Nephron (organoid): ENCODE measurements around the gene UCK1.

Experiments used
- H3K27ac Mint-ChIP-seq, 3 experiments: 2 replicates each; pipeline ENCODE4 v1.8.0; 2020; ENCODE audit warnings: mixed read lengths in 3 of 3, mild to moderate bottlenecking in 2 of 3, moderate library complexity in 1 of 3
- H3K27me3 Mint-ChIP-seq: 2 replicates; pipeline ENCODE4 v1.8.0; 2021; ENCODE audit warnings: low read depth, mild to moderate bottlenecking, moderate library complexity, mixed read lengths
- H3K36me3 Mint-ChIP-seq: 2 replicates; pipeline ENCODE4 v1.8.0; 2020; ENCODE audit warnings: low read depth, mixed read lengths
- H3K4me1 Mint-ChIP-seq: 2 replicates; pipeline ENCODE4 v1.8.0; 2020; ENCODE audit warnings: mixed read lengths
- H3K4me3 Mint-ChIP-seq, 3 experiments: 2 replicates each; pipeline ENCODE4 v1.8.0; 2020; ENCODE audit warnings: mild to moderate bottlenecking in 3 of 3, mixed read lengths in 3 of 3, moderate library complexity in 2 of 3
- H3K9me3 Mint-ChIP-seq: 2 replicates; pipeline ENCODE4 v1.8.0; 2020; ENCODE audit warnings: mixed read lengths
- CTCF ChIP-seq, 3 experiments: fragments of 200-600 bp; sonication (generic); IDR thresholded peaks; one replicate each; pipeline ENCODE4 v1.5.0; 2021; ENCODE audit warnings: antibody characterized with exemption in 3 of 3; ENCODE audit not compliant: unreplicated experiment in 3 of 3

Gene UCK1

GRCh38 chr9:131546336-131547084 lies 15.4 kb upstream of the UCK1 start:
- Mint-ChIP-seq H3K9me3 (peaks cover 33% of the 10 kb centered on the region), H3K36me3 (no peaks in the 10 kb centered on the region), H3K4me1 (peaks cover 5% of the 10 kb centered on the region), H3K27me3 (peaks cover 22% of the 10 kb centered on the region), H3K27ac (no peak overlapping the region), H3K4me3 (no peak overlapping the region)
- TF ChIP-seq CTCF (IDR thresholded peaks at IDR 0.05; ENCODE audit: unreplicated experiment in 3 of 3) = no peak

GRCh38 chr9:131545786-131546335 lies 14.8 kb upstream of the UCK1 start:
- peaks cover 33% of the 10 kb centered on the region for H3K9me3 Mint-ChIP-seq
- H3K4me3 Mint-ChIP-seq = no peak overlapping the region
- no peak overlapping the region for H3K27ac Mint-ChIP-seq
- no peaks in the 10 kb centered on the region for H3K36me3 Mint-ChIP-seq
- H3K27me3 Mint-ChIP-seq = peaks cover 19% of the 10 kb centered on the region
- TF ChIP-seq CTCF (IDR thresholded peaks at IDR 0.05; ENCODE audit: unreplicated experiment in 3 of 3) = no peak
- peaks cover 5% of the 10 kb centered on the region for H3K4me1 Mint-ChIP-seq

- no peak for TF ChIP-seq CTCF (IDR thresholded peaks at IDR 0.05; ENCODE audit: unreplicated experiment in 3 of 3)
- Mint-ChIP-seq H3K9me3 (peaks cover 33% of the 10 kb centered on the region), H3K27ac (no peak within 1 kb of the TSS), H3K4me1 (no peaks in the 10 kb centered on the region), H3K4me3 (no peak within 1 kb of the TSS), H3K36me3 (no peaks in the 10 kb centered on the region), H3K27me3 (peaks cover 19% of the 10 kb centered on the region)
Observed at GRCh38 chr9:131545003-131545785, 14.1 kb upstream of the UCK1 start, which contains the start of gene PRRT1B. PRRT1B (plus strand) TSS chr9:131545523; CDS start chr9:131545616, 93 bp downstream.

GRCh38 chr9:131543141-131543540 lies 12.1 kb upstream of the UCK1 start:
- H3K4me1 Mint-ChIP-seq = no peaks in the 10 kb centered on the region
- no peaks in the 10 kb centered on the region for H3K36me3 Mint-ChIP-seq
- TF ChIP-seq CTCF (IDR thresholded peaks at IDR 0.05; ENCODE audit: unreplicated experiment in 3 of 3) = no peak
- peaks cover 12% of the 10 kb centered on the region for H3K27me3 Mint-ChIP-seq
- no peak overlapping the region for H3K27ac Mint-ChIP-seq
- H3K4me3 Mint-ChIP-seq = no peak overlapping the region
- peaks cover 31% of the 10 kb centered on the region for H3K9me3 Mint-ChIP-seq

- no peak overlapping the region for H3K27ac Mint-ChIP-seq
- no peaks in the 10 kb centered on the region for H3K27me3 Mint-ChIP-seq
- H3K9me3 Mint-ChIP-seq = peaks cover 20% of the 10 kb centered on the region
- no peaks in the 10 kb centered on the region for H3K4me1 Mint-ChIP-seq
- H3K4me3 Mint-ChIP-seq = no peak overlapping the region
- no peak for TF ChIP-seq CTCF (IDR thresholded peaks at IDR 0.05; ENCODE audit: unreplicated experiment in 3 of 3)
- no peaks in the 10 kb centered on the region for H3K36me3 Mint-ChIP-seq
Observed at GRCh38 chr9:131539223-131539923, 8.3 kb upstream of the UCK1 start.
